ENCODE data around the gene BRMS1.

DNA sequence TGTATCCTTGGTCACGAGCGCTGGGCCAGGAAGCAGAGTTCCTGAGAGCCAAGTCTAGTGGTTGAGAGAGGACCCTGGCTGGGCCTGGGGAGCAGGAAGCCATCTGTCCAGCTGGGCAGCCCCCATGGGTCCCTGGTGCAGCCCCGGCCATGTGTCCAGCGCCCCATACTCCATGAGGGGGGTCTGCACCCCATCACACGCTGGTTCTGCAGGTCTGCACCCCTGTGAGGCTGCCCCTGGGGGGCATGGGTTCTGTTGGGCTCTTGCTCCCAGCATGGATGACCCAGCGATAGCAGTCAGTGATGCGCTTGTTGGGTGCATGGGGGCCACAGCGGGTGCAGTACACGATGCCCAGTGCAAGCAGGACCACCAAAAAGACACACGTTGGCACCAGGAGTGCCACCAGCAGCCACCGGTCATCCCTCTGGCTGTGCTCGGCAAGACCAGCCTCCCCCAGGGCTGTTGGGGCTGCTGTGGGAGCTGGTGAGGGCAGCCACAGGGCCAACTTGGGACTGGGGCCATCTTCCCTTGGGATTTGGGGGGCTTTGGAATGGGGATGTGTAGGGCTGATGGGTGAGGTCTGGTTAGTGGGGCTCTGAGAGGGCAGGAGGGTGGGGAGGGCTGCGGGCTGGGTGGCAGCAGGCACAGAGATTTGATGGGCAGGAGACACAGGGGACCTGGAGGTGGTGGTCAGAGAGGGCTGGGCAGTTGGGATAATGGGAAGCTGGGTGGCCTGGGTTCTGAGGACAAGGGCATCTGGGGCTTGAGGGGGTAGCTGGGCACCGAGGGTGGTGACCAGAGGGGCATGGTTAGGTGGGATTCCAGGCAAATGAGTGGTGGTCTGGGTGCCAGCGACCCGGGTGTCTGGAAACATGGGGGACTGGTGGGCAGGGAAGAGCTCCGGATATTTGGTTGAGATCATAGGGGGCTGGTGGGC lies 30.1 kb downstream of the BRMS1 start:
- TF ChIP-seq CTCF (optimal IDR thresholded peaks at IDR 0.05 in 1 of 3, IDR thresholded peaks at IDR 0.05 in 1 of 3, conservative IDR thresholded peaks at IDR 0.05 in 1 of 3; ENCODE audit: extremely low read depth in 1 of 3, insufficient read depth in 2 of 3, low read length in 3 of 3), result no peak
- no peak for TF ChIP-seq EZH2 (IDR thresholded peaks at IDR 0.05; ENCODE audit: low read length)
